HepG2 (cell line): ENCODE measurements around the gene VAV2. TPM values are rescaled to one million over a fixed set of nuclear protein-coding genes. Genes with fewer than 3 reads are reported as not detected.

ENCODE experiments used
- AFF4 ChIP-seq: sonication (generic); formaldehyde crosslinking; IDR thresholded peaks from 2 replicates; pipeline ENCODE4 v1.4.0; 2020; ENCODE audit warnings: missing genetic modification reagents
- ELF4 ChIP-seq: sonication (generic); formaldehyde crosslinking; IDR thresholded peaks from 2 replicates; pipeline ENCODE4 v1.5.0; 2020; ENCODE audit warnings: missing genetic modification reagents, mild to moderate bottlenecking, moderate library complexity, borderline replicate concordance
- FOSL2 ChIP-seq: sonication (generic); formaldehyde crosslinking; IDR thresholded peaks from 2 replicates; pipeline ENCODE4 v1.4.0; 2020; ENCODE audit warnings: missing genetic modification reagents
- GTF2F1 ChIP-seq: fragments of 150-350 bp; IDR thresholded peaks from 2 replicates; pipeline ENCODE4 v1.6.1; 2014; ENCODE audit warnings: low read length
- HNRNPLL ChIP-seq: fragments of 200-400 bp; formaldehyde crosslinking; IDR thresholded peaks from 2 replicates; pipeline ENCODE4 v1.6.1; 2017; ENCODE audit warnings: mild to moderate bottlenecking, low read depth, low read length; ENCODE audit not compliant: poor library complexity, severe bottlenecking
- KMT2B ChIP-seq: IDR thresholded peaks from 2 replicates; pipeline ENCODE4 v1.6.1; 2016; ENCODE audit warnings: missing genetic modification reagents, missing compliant biosample characterization
- NR2F2 ChIP-seq: IDR thresholded peaks from 2 replicates; pipeline ENCODE4 v1.6.1; 2012; ENCODE audit warnings: low read depth, inconsistent platforms, borderline replicate concordance
- SMAD3 ChIP-seq: sonication (generic); formaldehyde crosslinking; IDR thresholded peaks from 2 replicates; pipeline ENCODE4 v1.4.0; 2020; ENCODE audit warnings: missing genetic modification reagents
- SRSF1 ChIP-seq: fragments of 200-400 bp; formaldehyde crosslinking; optimal IDR thresholded peaks from 2 replicates; pipeline ENCODE3; 2017; ENCODE audit warnings: mild to moderate bottlenecking, low read depth, low read length, moderate library complexity
- SRY ChIP-seq: sonication (generic); formaldehyde crosslinking; IDR thresholded peaks from 2 replicates; pipeline ENCODE4 v1.8.0; 2022; ENCODE audit warnings: mild to moderate bottlenecking, missing genetic modification reagents
- TEAD3 ChIP-seq: optimal IDR thresholded peaks from 2 replicates; pipeline ENCODE3; 2016; ENCODE audit warnings: borderline replicate concordance
- TERF1 ChIP-seq: sonication (generic); formaldehyde crosslinking; IDR thresholded peaks from 2 replicates; pipeline ENCODE4 v1.8.0; 2022; ENCODE audit warnings: mild to moderate bottlenecking, missing genetic modification reagents, moderate library complexity
- ZBTB14 ChIP-seq: sonication (generic); formaldehyde crosslinking; IDR thresholded peaks from 2 replicates; pipeline ENCODE4 v1.4.0; 2020; ENCODE audit warnings: missing genetic modification reagents
- ZNF160 ChIP-seq: sonication (generic); formaldehyde crosslinking; IDR thresholded peaks from 2 replicates; pipeline ENCODE4 v1.8.0; 2022; ENCODE audit warnings: mild to moderate bottlenecking, inconsistent platforms, missing genetic modification reagents
- ZNF383 ChIP-seq: sonication (generic); formaldehyde crosslinking; IDR thresholded peaks from 2 replicates; pipeline ENCODE4 v1.4.0; 2020; ENCODE audit warnings: missing genetic modification reagents, mild to moderate bottlenecking, borderline replicate concordance
- ZNF468 ChIP-seq: sonication (generic); formaldehyde crosslinking; IDR thresholded peaks from 2 replicates; pipeline ENCODE4 v1.8.0; 2022; ENCODE audit warnings: mild to moderate bottlenecking, moderate library complexity, missing genetic modification reagents
- ZNF513 ChIP-seq: sonication (generic); formaldehyde crosslinking; conservative IDR thresholded peaks from 2 replicates; pipeline ENCODE4 v1.5.0; 2020; ENCODE audit warnings: missing genetic modification reagents
- ZNF572 ChIP-seq: sonication (generic); formaldehyde crosslinking; IDR thresholded peaks from 2 replicates; pipeline ENCODE4 v1.5.1; 2020; ENCODE audit warnings: mild to moderate bottlenecking, missing genetic modification reagents
- ZNF703 ChIP-seq: sonication (generic); formaldehyde crosslinking; IDR thresholded peaks from 2 replicates; pipeline ENCODE4 v1.5.1; 2020; ENCODE audit warnings: missing genetic modification reagents, mild to moderate bottlenecking, moderate library complexity, borderline replicate concordance
- ZNF766 ChIP-seq: sonication (generic); formaldehyde crosslinking; IDR thresholded peaks from 2 replicates; pipeline ENCODE4 v1.5.0; 2020; ENCODE audit warnings: missing genetic modification reagents, borderline replicate concordance
- ZSCAN9 ChIP-seq: IDR thresholded peaks from 2 replicates; pipeline ENCODE4 v1.6.1; 2016; ENCODE audit warnings: borderline replicate concordance
- polyA plus RNA-seq, 8 experiments: library from polyadenylated mRNA; depleted of rRNA in 3 of 8; stranded (reverse) in 7 of 8; unstranded in 1 of 8; fragments of >200 nt; fragmentation: Illumina TruSeq in 4 of 8; extraction: Trizol in 4 of 8; gene quantifications; 2 replicates each; pipeline versions ENCODE4 v1.2.1 to v1.2.3, GENCODE V29; 2011 to 2016; ENCODE audit warnings: low read depth in 4 of 8, missing spikeins in 1 of 8, mixed read lengths in 1 of 8; ENCODE audit not compliant: insufficient read depth in 1 of 8
- total RNA-seq, 5 experiments: library from RNA; depleted of rRNA; stranded (reverse); fragments of >200 nt; fragmentation: Illumina TruSeq; extraction: Trizol; gene quantifications; 2 replicates each; pipeline ENCODE4 v1.2.3, GENCODE V29; 2016; ENCODE audit warnings: low read depth in 1 of 5

Gene VAV2
- total and polyA plus RNA-seq, 2 of the 13 experiments (the other 11 are each of a cell fraction or from before 2014, with no cell fraction given), result 22.5 to 22.9 TPM

- no peak for TF ChIP-seq ZNF468 (CRISPR knock-in tag)
- no peak for TF ChIP-seq TERF1
- TF ChIP-seq ZNF160 (CRISPR knock-in tag), result no peak
- no peak for TF ChIP-seq ZNF383 (CRISPR knock-in tag)
- TF ChIP-seq TEAD3, result peak; percentile 59
- no peak for TF ChIP-seq ELF4 (CRISPR knock-in tag)
- peak; percentile 50 for TF ChIP-seq HNRNPLL
- TF ChIP-seq GTF2F1, result no peak
- TF ChIP-seq ZBTB14 (CRISPR knock-in tag), result 0 out of 2 replicates have a peak, but pooled peaks have one; percentile 18
- TF ChIP-seq SRY, result peak; percentile 79; the same call in 1 of the 2 replicates
- no peak for TF ChIP-seq ZNF703
- no peak for TF ChIP-seq SRSF1
- TF ChIP-seq NR2F2, result no peak
- no peak for TF ChIP-seq AFF4 (CRISPR knock-in tag)
- TF ChIP-seq ZNF513 (CRISPR knock-in tag), result no peak
- TF ChIP-seq ZSCAN9 (CRISPR knock-in tag), result 0 out of 2 replicates have a peak, but pooled peaks have one; percentile 20
- TF ChIP-seq KMT2B, result peak; percentile 37; the same call in 1 of the 2 replicates
- TF ChIP-seq SMAD3 (CRISPR knock-in tag), result peak; percentile 80; the same call in 1 of the 2 replicates
- peak; percentile 35; the same call in 1 of the 2 replicates for TF ChIP-seq FOSL2 (CRISPR knock-in tag)
- TF ChIP-seq ZNF572 (CRISPR knock-in tag), result peak; percentile 67; the same call in 1 of the 2 replicates
- no peak for TF ChIP-seq ZNF766 (CRISPR knock-in tag)
These were observed 2.4 kb upstream of the VAV2 start (continued) for GRCh38 chr9:133994353-133995011.
